Activated CD4-positive, alpha-beta T cell treated with anti-CD3 and anti-CD28 coated beads, Interleukin-2, amount 50 U/mL, for 4 hours (primary cell): ENCODE measurements around the gene SHROOM3.
"Not testable (repeated sequence)": the region's sequence is repeated elsewhere in the genome, so short reads cannot be mapped to it uniquely, and the experiment has no call there.

ENCODE experiments used
- DNase-seq, 2 experiments: peaks; one replicate each; pipeline ENCODE4 v3.0.0-alpha.2; 2020

SHROOM3 gene

DNA sequence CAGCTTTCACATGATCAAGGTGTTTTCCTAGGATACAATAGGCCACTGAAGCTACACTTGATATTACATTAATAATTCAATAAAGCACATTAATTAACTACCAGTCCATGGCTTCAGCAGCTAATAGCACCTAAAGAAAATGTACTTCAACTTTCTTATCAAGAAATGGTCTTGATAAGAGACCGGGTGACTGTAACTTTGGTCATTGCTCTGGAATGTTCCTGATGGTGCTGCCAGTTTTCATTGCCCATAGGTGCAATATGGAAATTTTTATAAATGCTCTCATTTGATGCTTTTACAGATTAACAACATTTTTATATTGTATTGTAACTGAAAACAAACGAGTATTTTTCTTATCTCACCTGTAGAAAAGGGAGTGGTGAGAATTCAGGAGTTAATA is 165.4 kb downstream of the SHROOM3 start:
- no peak for DNase-seq

DNA sequence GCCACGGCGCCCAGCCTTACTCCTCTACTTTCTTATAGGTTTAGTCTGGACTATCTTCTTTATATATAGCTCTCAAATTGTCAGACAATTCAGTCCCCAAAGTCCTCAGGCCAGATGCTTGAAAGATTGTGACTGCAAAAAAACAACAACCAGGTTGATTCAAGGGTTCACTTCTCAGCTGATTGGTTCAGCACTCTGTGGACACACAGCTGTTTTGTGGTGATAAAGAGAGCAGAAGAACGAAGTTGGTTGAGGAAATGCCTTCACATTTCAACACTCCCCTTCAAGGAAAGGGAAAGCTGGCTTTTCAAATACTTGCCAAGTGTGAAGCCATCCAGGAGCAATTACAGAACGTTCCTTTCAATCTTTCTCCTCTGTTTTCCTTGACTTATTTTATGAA is 166.8 kb downstream of the SHROOM3 start:
- DNase-seq, result no peak

GRCh38 chr4:76605099-76605563 is 170.1 kb downstream of the SHROOM3 start:
- no peak for DNase-seq

- DNase-seq, result no peak
These were observed 171.7 kb downstream of the SHROOM3 start for GRCh38 chr4:76606645-76607265.

- DNase-seq, result no peak
These were observed 172.3 kb downstream of the SHROOM3 start for GRCh38 chr4:76607266-76607799.

DNA sequence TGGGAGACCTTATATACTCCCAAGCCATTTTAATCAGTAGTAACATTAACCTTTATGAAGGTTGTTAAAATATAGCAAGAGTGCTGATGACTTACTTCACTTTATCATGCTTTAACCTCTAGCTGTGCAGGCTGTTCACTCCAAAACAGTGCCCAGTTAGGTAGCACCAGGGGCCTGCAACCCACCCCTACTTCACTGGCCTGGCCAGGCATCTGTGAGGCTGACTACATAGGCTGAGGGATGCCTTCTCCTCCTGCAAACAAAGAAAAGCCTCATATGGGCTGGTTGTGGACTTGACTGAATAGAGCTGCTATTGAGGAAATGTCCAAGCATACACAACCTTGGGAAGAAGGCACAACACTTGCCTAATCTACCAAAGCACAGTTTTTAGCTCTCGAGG is 172.8 kb downstream of the SHROOM3 start:
- DNase-seq, result no peak

- DNase-seq, result not testable (repeated sequence)
These were observed 173.5 kb downstream of the SHROOM3 start for GRCh38 chr4:76608549-76608948.

DNA sequence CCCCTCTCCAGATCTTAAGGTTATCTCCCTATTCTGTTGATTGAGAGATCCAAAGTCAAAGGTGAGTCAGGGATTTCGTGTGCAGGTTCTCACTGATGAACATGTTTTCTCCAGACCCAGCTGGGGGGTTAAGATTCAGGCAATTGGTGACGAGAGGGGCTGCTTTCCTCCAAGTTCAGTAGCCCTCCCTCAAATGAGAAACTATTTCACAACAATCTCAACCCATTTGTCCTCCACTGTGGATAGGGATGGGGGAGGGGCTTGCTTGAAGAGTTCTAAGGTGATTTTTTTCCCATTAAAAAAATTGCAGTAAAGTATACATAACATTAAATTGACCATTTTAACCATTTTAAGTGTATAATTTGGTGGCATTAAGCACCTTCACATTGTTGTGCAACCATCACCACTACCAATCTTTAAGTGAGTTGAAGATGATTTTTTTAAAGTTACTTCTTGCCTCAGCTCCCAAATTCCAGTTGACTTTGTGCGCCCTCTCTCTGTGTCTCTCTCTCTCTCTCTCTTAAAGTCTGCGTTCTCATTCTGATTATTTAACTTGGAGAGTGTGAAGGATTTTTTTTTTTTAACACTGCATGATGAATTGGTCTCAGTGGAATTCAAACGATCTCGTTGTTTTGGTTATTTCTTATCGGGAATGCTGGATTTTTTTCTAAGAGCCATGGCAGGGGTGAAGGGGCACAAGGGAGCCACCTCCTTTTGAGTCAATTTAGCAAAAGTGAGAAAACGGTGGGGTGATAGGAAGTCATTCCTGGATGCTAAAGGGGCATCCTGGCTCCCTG is 175.9 kb downstream of the SHROOM3 start:
- DNase-seq, result no peak

- no peak for DNase-seq
These were observed 176.7 kb downstream of the SHROOM3 start for GRCh38 chr4:76611616-76612207.

DNA sequence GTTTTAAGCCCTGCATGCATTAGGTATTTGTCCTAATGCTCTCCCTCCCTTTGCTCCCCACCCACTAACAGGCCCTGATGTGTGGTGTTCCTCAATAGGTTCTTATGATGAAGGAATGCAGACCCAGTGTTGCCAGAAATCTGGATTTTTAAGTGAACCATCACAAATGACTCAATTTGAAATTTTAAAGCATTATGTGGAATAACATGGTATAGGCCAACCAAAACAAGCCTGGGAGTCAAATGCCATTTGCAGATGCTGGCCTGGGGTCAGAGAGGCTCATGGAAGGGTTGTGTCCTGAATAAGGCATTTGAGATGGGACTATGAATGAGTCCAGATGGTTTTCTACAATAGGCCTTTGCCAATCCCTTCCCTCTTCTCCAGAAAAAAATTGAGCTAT is 179.6 kb downstream of the SHROOM3 start:
- no peak for DNase-seq

GRCh38 chr4:76615999-76616398 is 181.0 kb downstream of the SHROOM3 start:
- no peak for DNase-seq

DNA sequence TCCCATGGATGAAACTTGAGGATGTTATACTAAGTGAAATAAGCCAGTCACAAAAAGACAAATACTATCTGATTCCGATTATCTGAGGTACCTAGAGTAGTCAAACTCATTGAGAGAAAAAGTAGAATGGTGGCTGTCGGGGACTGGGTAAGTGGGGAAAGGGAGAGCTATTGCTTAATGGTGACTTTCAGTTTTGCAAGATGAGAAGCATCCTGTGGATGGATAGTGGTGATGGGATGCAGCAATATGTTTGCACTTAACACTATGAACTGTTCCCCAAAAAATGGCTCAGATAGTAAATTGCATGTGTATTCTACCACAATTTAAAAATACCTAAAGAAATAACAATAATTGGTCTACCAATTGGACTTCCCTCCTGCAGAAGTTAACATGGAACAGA is 181.5 kb downstream of the SHROOM3 start:
- no peak for DNase-seq

- no peak for DNase-seq
These were observed 185.9 kb downstream of the SHROOM3 start for GRCh38 chr4:76620723-76621468.

DNA sequence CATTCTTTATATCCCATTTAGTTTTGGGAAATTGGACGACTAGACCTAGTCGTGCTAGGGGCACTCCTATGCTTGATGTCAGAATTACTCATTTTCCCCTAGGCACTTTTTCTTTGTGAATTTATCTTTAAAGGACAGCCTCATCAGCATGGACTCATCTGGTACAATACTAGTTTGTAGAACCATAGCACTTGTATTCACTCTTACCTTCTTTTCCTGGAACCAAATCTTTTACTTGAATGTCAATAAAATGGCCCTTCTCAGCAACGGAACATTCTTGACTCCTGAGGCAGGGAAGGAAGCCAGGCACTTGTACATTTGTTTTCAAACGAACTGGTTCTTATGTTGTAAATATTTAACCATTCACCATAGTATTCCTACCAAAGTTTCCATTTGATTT is 187.1 kb downstream of the SHROOM3 start:
- DNase-seq, result no peak

GRCh38 chr4:76622717-76623116 is 187.7 kb downstream of the SHROOM3 start:
- DNase-seq, result no peak

- no peak for DNase-seq
These were observed 188.4 kb downstream of the SHROOM3 start for GRCh38 chr4:76623217-76624045.

DNA sequence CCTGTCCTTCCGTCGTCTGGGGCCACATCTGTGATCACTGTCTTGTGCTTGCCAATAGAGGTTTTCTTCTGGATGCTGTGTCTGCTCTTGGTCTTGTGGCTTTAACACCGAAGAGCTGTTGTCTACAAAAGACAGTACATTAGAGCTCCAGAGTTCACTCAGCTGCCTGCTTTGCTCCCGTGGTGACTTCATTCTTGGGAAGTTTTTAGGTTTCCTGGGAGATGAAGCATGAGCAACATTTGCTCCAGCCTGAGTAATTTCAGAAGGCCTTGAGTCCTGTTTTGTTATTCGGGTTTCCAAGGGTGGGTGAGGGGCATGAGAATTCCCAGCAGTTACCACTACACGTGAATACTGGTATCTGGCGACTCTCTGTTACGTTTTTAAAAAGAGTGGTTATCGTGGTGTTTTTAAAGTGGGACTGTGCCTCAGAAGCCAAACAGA is 189.2 kb downstream of the SHROOM3 start:
- DNase-seq, result no peak

GRCh38 chr4:76624931-76625715 is 190.1 kb downstream of the SHROOM3 start:
- DNase-seq, result no peak

- no peak for DNase-seq
These were observed 191.8 kb downstream of the SHROOM3 start for GRCh38 chr4:76626686-76627465.

DNA sequence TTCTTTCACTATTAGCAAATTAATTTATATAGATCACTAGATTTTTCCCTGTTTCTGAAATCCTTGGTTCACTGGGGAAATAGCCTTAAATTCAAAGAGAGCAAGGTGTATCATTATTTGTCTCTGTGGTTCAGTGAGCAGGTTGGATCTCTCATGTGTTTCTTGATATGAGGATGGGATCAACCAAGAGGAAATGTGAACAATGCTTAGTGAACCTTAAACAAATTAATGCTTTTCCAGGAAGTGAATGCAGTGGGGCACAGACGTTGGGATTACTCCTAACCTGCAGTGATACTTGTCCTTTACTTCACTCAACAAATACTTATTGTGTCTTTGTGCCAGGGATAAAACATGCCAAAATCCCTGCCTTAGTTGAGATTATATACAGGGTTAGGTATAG is 193.2 kb downstream of the SHROOM3 start:
- no peak for DNase-seq
